K562 treated with DMSO at 1 percent for 48 hours (cell line): ENCODE data around the gene AK3. TPM values are rescaled to one million over a fixed set of nuclear protein-coding genes. Genes with fewer than 3 reads are reported as not detected.

Experiments used
- total RNA-seq: library from RNA; unstranded; fragments of 300-600 nt; gene quantifications from 2 replicates; pipeline ENCODE4 v1.2.3, GENCODE V29; 2022; ENCODE audit warnings: low replicate concordance; ENCODE audit errors: extremely low read depth

Gene AK3
- not detected in 2 replicates for total RNA-seq

GRCh38 chr9:4740638-4741364 is at the start of gene AK3:
Gene AK3 (minus strand): TSS chr9:4741202. CDS start chr9:4741087, 115 bp downstream.

GRCh38 chr9:4679268-4680172 is 61.5 kb downstream of the AK3 start, which contains the start of gene CDC37L1:
Gene CDC37L1 (plus strand): TSS chr9:4679569. CDS start chr9:4679768, 199 bp downstream.

GRCh38 chr9:4666042-4666699 is 74.8 kb downstream of the AK3 start, which contains the start of gene SPATA6L:
Gene SPATA6L (minus strand): TSS chr9:4666480. CDS start chr9:4666250, 230 bp downstream.

GRCh38 chr9:4662108-4662988 is 78.7 kb downstream of the AK3 start, which contains the start of gene PLPP6:
Gene PLPP6 (plus strand): TSS chr9:4662294. CDS start chr9:4662376, 82 bp downstream.

Other genes starting within 250 kb of the AK3 start
- not detected in 2 replicates for gene PLPP6, start 78.9 kb downstream of the AK3 start, total RNA-seq
- gene SPATA6L, start 74.7 kb downstream of the AK3 start, total RNA-seq, result not detected in 2 replicates
- gene CDC37L1, start 61.6 kb downstream of the AK3 start, total RNA-seq, result not detected in 2 replicates
- not detected in 2 replicates for gene RCL1, start 51.7 kb upstream of the AK3 start, total RNA-seq
- not detected in 2 replicates for gene JAK2, start 244.1 kb upstream of the AK3 start, total RNA-seq